ENCODE data around the gene DISC1. TPM values are rescaled to one million over a fixed set of nuclear protein-coding genes. Genes with fewer than 3 reads are reported as not detected.

DISC1 gene
- total RNA-seq, 4 donors from 2014 or later, result 7.1 to 33.4 (median 14.9) TPM

GRCh38 chr1:231720652-231721325 is 94.2 kb downstream of the DISC1 start:
- H3K27me3 ChIP-seq, result no peaks in the 10 kb centered on the region
- no peaks in the 10 kb centered on the region for H3K4me1 ChIP-seq
- no peak overlapping the region for H3K4me3 ChIP-seq
- no peak overlapping the region for H3K27ac ChIP-seq
- TF ChIP-seq CTCF (IDR thresholded peaks at IDR 0.05), result no peak
- TF ChIP-seq POLR2A (IDR thresholded peaks at IDR 0.05), result no peak
- DNase-seq, result no peak
- H3K9me3 ChIP-seq, result no peaks in the 10 kb centered on the region
- intact Hi-C loops (cut with DNase I; ENCODE audit: low total_unique reads), result no loop called here
- H3K36me3 ChIP-seq, result no peaks in the 10 kb centered on the region

GRCh38 chr1:231721436-231721835 is 94.8 kb downstream of the DISC1 start:
- H3K27me3 ChIP-seq, result no peaks in the 10 kb centered on the region
- no peaks in the 10 kb centered on the region for H3K9me3 ChIP-seq
- DNase-seq, result no peak
- H3K36me3 ChIP-seq, result no peaks in the 10 kb centered on the region
- no peak overlapping the region for H3K4me3 ChIP-seq
- no peaks in the 10 kb centered on the region for H3K4me1 ChIP-seq
- H3K27ac ChIP-seq, result no peak overlapping the region
- intact Hi-C loops (cut with DNase I; ENCODE audit: low total_unique reads), result no loop called here
- TF ChIP-seq CTCF (IDR thresholded peaks at IDR 0.05), result no peak
- no peak for TF ChIP-seq POLR2A (IDR thresholded peaks at IDR 0.05)

- no peak overlapping the region for H3K4me3 ChIP-seq
- DNase-seq, result no peak
- no peak overlapping the region for H3K27ac ChIP-seq
- no peaks in the 10 kb centered on the region for H3K9me3 ChIP-seq
- H3K27me3 ChIP-seq, result no peaks in the 10 kb centered on the region
- H3K36me3 ChIP-seq, result no peaks in the 10 kb centered on the region
- TF ChIP-seq CTCF (IDR thresholded peaks at IDR 0.05) (no peak), POLR2A (IDR thresholded peaks at IDR 0.05) (no peak)
- no peaks in the 10 kb centered on the region for H3K4me1 ChIP-seq
- intact Hi-C loops (cut with DNase I; ENCODE audit: low total_unique reads), result no loop called here
Observed at GRCh38 chr1:231722356-231722755, 95.8 kb downstream of the DISC1 start.

GRCh38 chr1:231723146-231723545 is 96.6 kb downstream of the DISC1 start:
- Histone ChIP-seq H3K36me3 (no peaks in the 10 kb centered on the region), H3K27ac (no peak overlapping the region), H3K27me3 (no peaks in the 10 kb centered on the region), H3K9me3 (no peaks in the 10 kb centered on the region), H3K4me1 (no peaks in the 10 kb centered on the region), H3K4me3 (no peak overlapping the region)
- no peak for DNase-seq
- intact Hi-C loops (cut with DNase I; ENCODE audit: low total_unique reads), result no loop called here
- TF ChIP-seq POLR2A (IDR thresholded peaks at IDR 0.05) (no peak), CTCF (IDR thresholded peaks at IDR 0.05) (no peak)

- intact Hi-C loops (cut with DNase I; ENCODE audit: low total_unique reads), result no loop called here
- DNase-seq, result no peak
Observed at GRCh38 chr1:231724041-231724440, 97.5 kb downstream of the DISC1 start.

More at GRCh38 chr1:231724041-231724440, 97.5 kb downstream of the DISC1 start:
- no peaks in the 10 kb centered on the region for H3K36me3 ChIP-seq
- TF ChIP-seq CTCF (IDR thresholded peaks at IDR 0.05) (no peak), POLR2A (IDR thresholded peaks at IDR 0.05) (no peak)
- no peaks in the 10 kb centered on the region for H3K9me3 ChIP-seq
- no peaks in the 10 kb centered on the region for H3K27me3 ChIP-seq
- H3K4me1 ChIP-seq, result no peaks in the 10 kb centered on the region
- H3K27ac ChIP-seq, result no peak overlapping the region
- H3K4me3 ChIP-seq, result no peak overlapping the region

All from uterus (tissue), 4 donors.